Measurements from ENCODE around the gene BCL7B.

The BCL7B gene

DNA sequence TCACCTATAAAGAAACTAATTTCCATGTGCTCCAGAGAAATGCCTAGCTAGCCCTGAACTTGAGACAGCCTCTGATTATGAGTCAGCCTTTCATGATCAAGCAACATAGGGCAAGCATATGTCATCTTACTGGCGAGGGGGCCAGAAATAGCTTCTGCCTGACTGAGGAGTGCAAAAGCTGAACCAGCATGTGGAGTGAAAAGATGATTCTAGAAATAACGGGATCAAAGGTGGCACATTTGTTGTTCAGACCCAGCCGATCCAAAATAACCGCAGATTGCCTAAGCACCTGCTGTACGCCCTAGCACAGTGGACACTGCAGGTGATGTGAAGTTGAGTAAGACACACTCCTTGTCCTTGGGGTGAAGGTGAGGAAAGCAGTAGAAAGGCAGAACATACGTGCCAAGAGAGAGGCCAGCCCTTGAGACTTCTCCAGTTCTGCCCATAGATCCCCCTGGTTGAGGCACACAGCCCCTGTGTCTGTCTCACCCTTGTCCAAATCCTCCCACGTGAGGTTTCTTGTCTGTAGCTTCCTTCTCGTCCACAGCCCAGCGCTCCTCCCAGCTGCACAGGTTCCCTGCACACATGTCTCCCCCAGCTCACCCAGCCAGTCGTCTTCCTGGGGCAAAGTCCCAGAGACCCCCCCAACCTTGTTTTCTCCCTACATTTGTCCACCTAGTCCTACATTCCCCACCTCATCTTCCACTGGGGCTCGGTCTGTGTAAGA is 2.8 kb upstream of the BCL7B start:
- H3K36me3 ChIP-seq (ENCODE audit: control insufficient read depth in 2 of 2, insufficient read depth in 1 of 2, low read length in 2 of 2), result peaks cover 0 to 3% of the 10 kb centered on the region in 2 experiments; a peak in 1 of 3 replicates
- ChIA-PET POLR2A (interaction anchor here (0.6 to 1.3 kb wide), 6 partner anchors 8 to 178 kb away, joined by 3 to 9 read pairs (median 4); partner anchors contain the start of genes ABHD11, BAZ1B and TBL2), CTCF (interaction anchor here (1.1 kb wide), 1 partner anchor 16 kb away, joined by 4 read pairs; no protein-coding TSS in a partner anchor)
- no peaks in the 10 kb centered on the region for H3K9me3 ChIP-seq (ENCODE audit: control insufficient read depth, insufficient read depth, low read depth, low read length)
- no peak overlapping the region for H3K27ac ChIP-seq (ENCODE audit: extremely low read depth, low read depth, low read length)
- TF ChIP-seq ZNF184 (tag by site-specific recombination; IDR thresholded peaks at IDR 0.05) (peak; percentile 57; the same call in 1 of the 2 replicates), ZNF10 (tag by site-specific recombination; IDR thresholded peaks at IDR 0.05) (no peak), ZNF311 (tag by site-specific recombination; IDR thresholded peaks at IDR 0.05; ENCODE audit: borderline replicate concordance) (no peak), ZNF132 (tag by site-specific recombination; IDR thresholded peaks at IDR 0.05; ENCODE audit: borderline replicate concordance) (no peak), PRDM1 (tag by site-specific recombination; IDR thresholded peaks at IDR 0.05) (peak; percentile 53; the same call in 1 of the 2 replicates), ZNF335 (tag by site-specific recombination; conservative IDR thresholded peaks at IDR 0.05) (peak; percentile 53; the same call in 1 of the 2 replicates)
- TF ChIP-seq, protein P1, sequence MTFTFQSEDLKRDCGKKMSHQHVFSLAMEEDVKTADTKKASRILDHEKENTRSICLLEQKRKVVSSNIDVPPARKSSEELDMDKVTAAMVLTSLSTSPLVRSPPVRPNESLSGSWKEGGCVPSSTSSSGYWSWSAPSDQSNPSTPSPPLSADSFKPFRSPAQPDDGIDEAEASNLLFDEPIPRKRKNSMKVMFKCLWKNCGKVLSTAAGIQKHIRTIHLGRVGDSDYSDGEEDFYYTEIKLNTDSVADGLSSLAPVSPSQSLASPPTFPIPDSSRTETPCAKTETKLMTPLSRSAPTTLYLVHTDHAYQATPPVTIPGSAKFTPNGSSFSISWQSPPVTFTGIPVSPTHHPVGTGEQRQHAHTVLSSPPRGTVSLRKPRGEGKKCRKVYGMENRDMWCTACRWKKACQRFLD (tag by site-specific recombination; IDR thresholded peaks at IDR 0.05), result no peak
- TF ChIP-seq, protein P2, sequence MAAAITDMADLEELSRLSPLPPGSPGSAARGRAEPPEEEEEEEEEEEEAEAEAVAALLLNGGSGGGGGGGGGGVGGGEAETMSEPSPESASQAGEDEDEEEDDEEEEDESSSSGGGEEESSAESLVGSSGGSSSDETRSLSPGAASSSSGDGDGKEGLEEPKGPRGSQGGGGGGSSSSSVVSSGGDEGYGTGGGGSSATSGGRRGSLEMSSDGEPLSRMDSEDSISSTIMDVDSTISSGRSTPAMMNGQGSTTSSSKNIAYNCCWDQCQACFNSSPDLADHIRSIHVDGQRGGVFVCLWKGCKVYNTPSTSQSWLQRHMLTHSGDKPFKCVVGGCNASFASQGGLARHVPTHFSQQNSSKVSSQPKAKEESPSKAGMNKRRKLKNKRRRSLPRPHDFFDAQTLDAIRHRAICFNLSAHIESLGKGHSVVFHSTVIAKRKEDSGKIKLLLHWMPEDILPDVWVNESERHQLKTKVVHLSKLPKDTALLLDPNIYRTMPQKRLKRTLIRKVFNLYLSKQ (tag by site-specific recombination; IDR thresholded peaks at IDR 0.05; ENCODE audit: borderline replicate concordance), result no peak
- TF ChIP-seq, protein P3, sequence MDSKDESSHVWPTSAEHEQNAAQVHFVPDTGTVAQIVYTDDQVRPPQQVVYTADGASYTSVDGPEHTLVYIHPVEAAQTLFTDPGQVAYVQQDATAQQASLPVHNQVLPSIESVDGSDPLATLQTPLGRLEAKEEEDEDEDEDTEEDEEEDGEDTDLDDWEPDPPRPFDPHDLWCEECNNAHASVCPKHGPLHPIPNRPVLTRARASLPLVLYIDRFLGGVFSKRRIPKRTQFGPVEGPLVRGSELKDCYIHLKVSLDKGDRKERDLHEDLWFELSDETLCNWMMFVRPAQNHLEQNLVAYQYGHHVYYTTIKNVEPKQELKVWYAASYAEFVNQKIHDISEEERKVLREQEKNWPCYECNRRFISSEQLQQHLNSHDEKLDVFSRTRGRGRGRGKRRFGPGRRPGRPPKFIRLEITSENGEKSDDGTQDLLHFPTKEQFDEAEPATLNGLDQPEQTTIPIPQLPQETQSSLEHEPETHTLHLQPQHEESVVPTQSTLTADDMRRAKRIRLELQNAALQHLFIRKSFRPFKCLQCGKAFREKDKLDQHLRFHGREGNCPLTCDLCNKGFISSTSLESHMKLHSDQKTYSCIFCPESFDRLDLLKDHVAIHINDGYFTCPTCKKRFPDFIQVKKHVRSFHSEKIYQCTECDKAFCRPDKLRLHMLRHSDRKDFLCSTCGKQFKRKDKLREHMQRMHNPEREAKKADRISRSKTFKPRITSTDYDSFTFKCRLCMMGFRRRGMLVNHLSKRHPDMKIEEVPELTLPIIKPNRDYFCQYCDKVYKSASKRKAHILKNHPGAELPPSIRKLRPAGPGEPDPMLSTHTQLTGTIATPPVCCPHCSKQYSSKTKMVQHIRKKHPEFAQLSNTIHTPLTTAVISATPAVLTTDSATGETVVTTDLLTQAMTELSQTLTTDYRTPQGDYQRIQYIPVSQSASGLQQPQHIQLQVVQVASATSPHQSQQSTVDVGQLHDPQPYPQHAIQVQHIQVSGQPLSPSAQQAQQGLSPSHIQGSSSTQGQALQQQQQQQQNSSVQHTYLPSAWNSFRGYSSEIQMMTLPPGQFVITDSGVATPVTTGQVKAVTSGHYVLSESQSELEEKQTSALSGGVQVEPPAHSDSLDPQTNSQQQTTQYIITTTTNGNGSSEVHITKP (tag by site-specific recombination; IDR thresholded peaks at IDR 0.05), result peak; percentile 73
- TF ChIP-seq, protein P4, sequence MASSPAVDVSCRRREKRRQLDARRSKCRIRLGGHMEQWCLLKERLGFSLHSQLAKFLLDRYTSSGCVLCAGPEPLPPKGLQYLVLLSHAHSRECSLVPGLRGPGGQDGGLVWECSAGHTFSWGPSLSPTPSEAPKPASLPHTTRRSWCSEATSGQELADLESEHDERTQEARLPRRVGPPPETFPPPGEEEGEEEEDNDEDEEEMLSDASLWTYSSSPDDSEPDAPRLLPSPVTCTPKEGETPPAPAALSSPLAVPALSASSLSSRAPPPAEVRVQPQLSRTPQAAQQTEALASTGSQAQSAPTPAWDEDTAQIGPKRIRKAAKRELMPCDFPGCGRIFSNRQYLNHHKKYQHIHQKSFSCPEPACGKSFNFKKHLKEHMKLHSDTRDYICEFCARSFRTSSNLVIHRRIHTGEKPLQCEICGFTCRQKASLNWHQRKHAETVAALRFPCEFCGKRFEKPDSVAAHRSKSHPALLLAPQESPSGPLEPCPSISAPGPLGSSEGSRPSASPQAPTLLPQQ (tag by site-specific recombination; IDR thresholded peaks at IDR 0.05), result peak; percentile 34; the same call in 1 of the 2 replicates
- H3K4me1 ChIP-seq (ENCODE audit: control insufficient read depth, insufficient read depth, low read length), result peaks cover 3% of the 10 kb centered on the region; the same call in 1 of the 2 replicates
- no peak overlapping the region for H3K4me3 ChIP-seq (ENCODE audit: low read depth, low read length)

DNA sequence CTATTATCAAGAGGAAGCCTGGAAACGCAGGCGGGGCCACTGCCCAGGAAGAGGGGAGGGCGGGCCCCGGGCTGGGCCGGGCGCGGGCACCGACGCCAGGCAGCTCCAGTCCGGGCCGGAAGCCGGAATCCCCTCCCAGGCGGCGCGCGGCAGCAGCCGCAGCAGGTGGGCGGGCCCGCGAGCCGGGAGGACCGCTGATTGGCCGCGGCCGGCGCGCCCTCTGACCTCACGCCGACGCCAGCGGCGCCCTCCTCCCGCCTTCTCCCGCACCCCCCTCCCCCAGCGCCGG is 438 bp downstream of the BCL7B start:
- Histone ChIP-seq H3K4me1 (ENCODE audit: control insufficient read depth, insufficient read depth, low read length) (peaks cover 3% of the 10 kb centered on the region; the same call in 1 of the 2 replicates), H3K27ac (ENCODE audit: extremely low read depth, low read depth, low read length) (peak overlapping the region; percentile 96), H3K36me3 (ENCODE audit: control insufficient read depth in 2 of 2, insufficient read depth in 1 of 2, low read length in 2 of 2) (peaks cover 6 to 12% of the 10 kb centered on the region in 2 experiments; a peak in 2 of 3 replicates), H3K9me3 (ENCODE audit: control insufficient read depth, insufficient read depth, low read depth, low read length) (no peaks in the 10 kb centered on the region), H3K4me3 (ENCODE audit: low read depth, low read length) (peak overlapping the region; percentile 94)
- ChIA-PET CTCF (interaction anchor here (0.6 to 1.0 kb wide), 2 partner anchors 15 to 177 kb away, joined by 3 read pairs; no protein-coding TSS in a partner anchor), POLR2A (interaction anchor here (1.0 to 2.5 kb wide), 5 partner anchors 9 to 134 kb away, joined by 3 to 24 read pairs (median 6); partner anchors contain the start of genes BAZ1B and TBL2)
- peak; percentile 58 for TF ChIP-seq SP2 (tag by site-specific recombination; IDR thresholded peaks at IDR 0.05)
- no peak for TF ChIP-seq PRDM1 (tag by site-specific recombination; IDR thresholded peaks at IDR 0.05)
- TF ChIP-seq, protein P5, sequence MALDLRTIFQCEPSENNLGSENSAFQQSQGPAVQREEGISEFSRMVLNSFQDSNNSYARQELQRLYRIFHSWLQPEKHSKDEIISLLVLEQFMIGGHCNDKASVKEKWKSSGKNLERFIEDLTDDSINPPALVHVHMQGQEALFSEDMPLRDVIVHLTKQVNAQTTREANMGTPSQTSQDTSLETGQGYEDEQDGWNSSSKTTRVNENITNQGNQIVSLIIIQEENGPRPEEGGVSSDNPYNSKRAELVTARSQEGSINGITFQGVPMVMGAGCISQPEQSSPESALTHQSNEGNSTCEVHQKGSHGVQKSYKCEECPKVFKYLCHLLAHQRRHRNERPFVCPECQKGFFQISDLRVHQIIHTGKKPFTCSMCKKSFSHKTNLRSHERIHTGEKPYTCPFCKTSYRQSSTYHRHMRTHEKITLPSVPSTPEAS (tag by site-specific recombination; IDR thresholded peaks at IDR 0.05), result no peak
- no peak for TF ChIP-seq GLI4 (tag by site-specific recombination; IDR thresholded peaks at IDR 0.05)
- no peak for TF ChIP-seq ZNF621 (tag by site-specific recombination; IDR thresholded peaks at IDR 0.05)
- TF ChIP-seq ZBTB7A (tag by site-specific recombination; IDR thresholded peaks at IDR 0.05; ENCODE audit: low read depth), result no peak
- no peak for TF ChIP-seq ZNF354C (tag by site-specific recombination; IDR thresholded peaks at IDR 0.05; ENCODE audit: borderline replicate concordance, low read depth)
- TF ChIP-seq, protein P3 (tag by site-specific recombination; IDR thresholded peaks at IDR 0.05), result peak; percentile 7; the same call in 1 of the 2 replicates
- TF ChIP-seq ZNF10 (tag by site-specific recombination; IDR thresholded peaks at IDR 0.05), result no peak
- TF ChIP-seq ZNF155 (tag by site-specific recombination; IDR thresholded peaks at IDR 0.05), result no peak
- no peak; the same call in 1 of the 2 replicates for TF ChIP-seq ZBTB20 (tag by site-specific recombination; IDR thresholded peaks at IDR 0.05)
